Stomach (tissue), 9 donors: Measurements from ENCODE around the gene TNFRSF11A. TPM values are rescaled to one million over a fixed set of nuclear protein-coding genes. Genes with fewer than 3 reads are reported as not detected.
A peak's percentile ranks its signal among the peaks of the same experiment; 100 is the strongest.

ENCODE experiments used
- DNase-seq, 2 donors: peaks; one replicate each; pipeline versions ENCODE4 v3.0.0 to v3.0.0-alpha.2; 2013 to 2019
- H3K27ac ChIP-seq, 5 donors: fragments of 200-600 bp in 4 of 5; sonication (generic) in 4 of 5; one replicate each; pipeline ENCODE4 v1.5.1; 2013 to 2019; ENCODE audit warnings: mild to moderate bottlenecking in 1 of 5, moderate library complexity in 1 of 5
- H3K27me3 ChIP-seq, 3 donors: fragments of 200-600 bp; sonication (generic); one replicate each; pipeline ENCODE4 v1.5.1; 2017 to 2019; ENCODE audit warnings: mixed run types in 1 of 3
- H3K36me3 ChIP-seq, 4 donors: fragments of 200-600 bp; sonication (generic); 1 replicate in 3 of 4; 2 replicates in 1 of 4; pipeline ENCODE4 v1.5.1; 2016 to 2019
- H3K4me1 ChIP-seq, 4 donors: fragments of 200-600 bp; sonication (generic); one replicate each; pipeline ENCODE4 v1.5.1; 2016 to 2019
- H3K4me3 ChIP-seq, 4 donors: fragments of 200-600 bp; sonication (generic) in 3 of 4; one replicate each; pipeline ENCODE4 v1.5.1; 2016 to 2019; ENCODE audit warnings: mild to moderate bottlenecking in 1 of 4
- H3K9me3 ChIP-seq, 4 donors: fragments of 200-600 bp; sonication (generic); one replicate each; pipeline ENCODE4 v1.5.1; 2016 to 2019
- EP300 ChIP-seq: sonication (generic); formaldehyde crosslinking; IDR thresholded peaks from one replicate; pipeline ENCODE4 v1.6.1; 2017; ENCODE audit warnings: antibody characterized with exemption
- POLR2A ChIP-seq, 4 donors: fragments of 450-650 bp; IDR thresholded peaks; one replicate each; pipeline ENCODE4 v1.6.1; 2016; ENCODE audit warnings: antibody characterized with exemption in 4 of 4, control low read depth in 2 of 4, mild to moderate bottlenecking in 1 of 4, moderate library complexity in 1 of 4
- POLR2AphosphoS5 ChIP-seq, 3 donors: sonication (generic); formaldehyde crosslinking; IDR thresholded peaks; one replicate each; pipeline ENCODE4 v1.6.1; 2016; ENCODE audit warnings: antibody characterized with exemption in 3 of 3
- WGBS, 5 donors: extraction: QIAGEN DNeasy Blood & Tissue Kit in 3 of 5; methylation state at CpG; one replicate each; pipeline versions ENCODE4 v1.1.5 to v1.1.7; 2013 to 2018; 5-methylcytosine and 5-hydroxymethylcytosine counted together
- intact Hi-C: fragments of 100-400 bp; cut with DNase I; formaldehyde crosslinking; loops from one replicate; pipeline ENCODE4 v1.15.1; 2023; ENCODE audit warnings: low total_unique reads
- polyA plus RNA-seq, 3 donors: library from polyadenylated mRNA; stranded (reverse); fragments of 200-250 nt; gene quantifications; one replicate each; pipeline ENCODE4 v1.2.3, GENCODE V29; 2013
- total RNA-seq, 5 donors: library from RNA; depleted of rRNA; stranded (reverse); fragments of >200 nt; gene quantifications; one replicate each; pipeline versions ENCODE4 v1.1.0 to v1.2.3, GENCODE V29; 2014 to 2016
- TF ChIP-seq, protein P1 (sequence below), 7 experiments: fragments of 450-650 bp in 4 of 7; fragments of 200-600 bp in 3 of 7; sonication (generic) in 3 of 7; IDR thresholded peaks; one replicate each; pipeline ENCODE4 v1.5.1; 2016 to 2019; ENCODE audit warnings: antibody characterized with exemption in 7 of 7, control low read depth in 2 of 7, mild to moderate bottlenecking in 1 of 7
- donor health status: healthy with polysubstance abuse.
- donor health status: Bipolar disorder and iron deficiency.
- donor health status: healthy.

Gene TNFRSF11A
- total and polyA plus RNA-seq, 8 donors: 0.45 to 50.3 (median 4.7) TPM

- no peak for DNase-seq
- H3K4me1 ChIP-seq: peaks cover 0 to 11% (median 4%) of the 10 kb centered on the region in 4 donors
- TF ChIP-seq POLR2AphosphoS5 (IDR thresholded peaks at IDR 0.05) (no peak), EP300 (no peak), POLR2A (IDR thresholded peaks at IDR 0.05) (no peak)
- TF ChIP-seq, protein P1, sequence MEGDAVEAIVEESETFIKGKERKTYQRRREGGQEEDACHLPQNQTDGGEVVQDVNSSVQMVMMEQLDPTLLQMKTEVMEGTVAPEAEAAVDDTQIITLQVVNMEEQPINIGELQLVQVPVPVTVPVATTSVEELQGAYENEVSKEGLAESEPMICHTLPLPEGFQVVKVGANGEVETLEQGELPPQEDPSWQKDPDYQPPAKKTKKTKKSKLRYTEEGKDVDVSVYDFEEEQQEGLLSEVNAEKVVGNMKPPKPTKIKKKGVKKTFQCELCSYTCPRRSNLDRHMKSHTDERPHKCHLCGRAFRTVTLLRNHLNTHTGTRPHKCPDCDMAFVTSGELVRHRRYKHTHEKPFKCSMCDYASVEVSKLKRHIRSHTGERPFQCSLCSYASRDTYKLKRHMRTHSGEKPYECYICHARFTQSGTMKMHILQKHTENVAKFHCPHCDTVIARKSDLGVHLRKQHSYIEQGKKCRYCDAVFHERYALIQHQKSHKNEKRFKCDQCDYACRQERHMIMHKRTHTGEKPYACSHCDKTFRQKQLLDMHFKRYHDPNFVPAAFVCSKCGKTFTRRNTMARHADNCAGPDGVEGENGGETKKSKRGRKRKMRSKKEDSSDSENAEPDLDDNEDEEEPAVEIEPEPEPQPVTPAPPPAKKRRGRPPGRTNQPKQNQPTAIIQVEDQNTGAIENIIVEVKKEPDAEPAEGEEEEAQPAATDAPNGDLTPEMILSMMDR (IDR thresholded peaks at IDR 0.05): no peak
These were observed 39.8 kb upstream of the TNFRSF11A start for GRCh38 chr18:62285281-62285680.

GRCh38 chr18:62287781-62288664, 37.1 kb upstream of the TNFRSF11A start:
- TF ChIP-seq, protein P1 (IDR thresholded peaks at IDR 0.05): no peak
- TF ChIP-seq POLR2AphosphoS5 (IDR thresholded peaks at IDR 0.05) (no peak), POLR2A (IDR thresholded peaks at IDR 0.05) (no peak), EP300 (no peak)
- no peak overlapping the region for H3K27ac ChIP-seq
- intact Hi-C loops: no loop called here
- H3K4me3 ChIP-seq: no peak overlapping the region
- 49 to 69% (median 61%) methylated on average over 2 of the region's 2 CpGs for WGBS, 5 donors
- no peaks in the 10 kb centered on the region for H3K9me3 ChIP-seq
- H3K36me3 ChIP-seq: peaks cover 5 to 72% (median 57%) of the 10 kb centered on the region in 4 donors
- H3K4me1 ChIP-seq: no peaks in the 10 kb centered on the region
- peak in 1 of 2 donors; percentile 6 for DNase-seq
- no peaks in the 10 kb centered on the region for H3K27me3 ChIP-seq

More at GRCh38 chr18:62285281-62285680, 39.8 kb upstream of the TNFRSF11A start:
- Histone ChIP-seq H3K27ac (no peak overlapping the region), H3K27me3 (no peaks in the 10 kb centered on the region), H3K9me3 (no peaks in the 10 kb centered on the region), H3K36me3 (peaks cover 5 to 68% (median 51%) of the 10 kb centered on the region in 4 donors), H3K4me3 (no peak overlapping the region)
- intact Hi-C loops: no loop called here
- 90 to 98% (median 96%) methylated on average over 6 of the region's 6 CpGs for WGBS, 5 donors

DNA sequence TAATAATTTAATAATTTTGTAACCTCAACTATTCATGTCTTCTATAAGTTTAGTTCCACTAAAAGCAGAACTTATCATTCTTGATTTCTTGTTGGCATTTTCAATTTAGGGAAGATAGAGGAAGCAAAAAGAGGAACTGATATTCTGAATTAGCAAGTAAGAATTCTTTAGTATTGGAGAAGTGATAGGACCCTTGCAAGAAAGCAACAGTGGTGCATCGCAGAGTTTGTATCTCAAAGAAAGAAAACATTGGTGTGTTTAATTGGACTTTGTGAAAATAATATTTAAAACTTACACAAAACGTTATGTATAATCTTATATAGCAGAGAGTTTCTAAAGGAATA, 36.5 kb upstream of the TNFRSF11A start:
- DNase-seq: no peak

DNA sequence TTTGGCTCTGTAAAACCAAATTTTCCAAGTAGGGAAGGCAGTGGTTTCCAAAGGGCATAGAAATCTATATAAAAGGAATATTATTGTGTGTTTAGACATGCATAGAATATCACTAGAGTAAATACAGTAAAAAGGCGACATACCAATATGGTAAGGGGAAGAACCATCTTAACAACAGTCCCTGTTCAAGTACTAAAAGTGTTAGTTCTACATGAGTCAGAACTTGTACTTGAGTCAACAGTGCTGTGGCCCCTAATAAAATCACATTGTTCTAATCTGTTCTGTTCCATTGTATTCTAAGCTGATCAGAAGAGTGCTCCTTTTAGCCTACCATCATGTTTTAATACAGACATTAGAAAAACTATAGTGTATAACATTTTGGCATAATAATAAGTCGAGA, 36.1 kb upstream of the TNFRSF11A start:
- TF ChIP-seq EP300 (no peak), POLR2A (IDR thresholded peaks at IDR 0.05) (no peak), POLR2AphosphoS5 (IDR thresholded peaks at IDR 0.05) (no peak)
- TF ChIP-seq, protein P1 (IDR thresholded peaks at IDR 0.05): no peak
- no peak overlapping the region for H3K4me3 ChIP-seq
- WGBS, 5 donors: 89 to 100% (median 98%) methylated on average over 2 of the region's 2 CpGs
- H3K36me3 ChIP-seq: peaks cover 5 to 74% (median 59%) of the 10 kb centered on the region in 4 donors
- DNase-seq: no peak
- H3K4me1 ChIP-seq: no peaks in the 10 kb centered on the region
- H3K27me3 ChIP-seq: no peaks in the 10 kb centered on the region
- intact Hi-C loops: no loop called here
- no peak overlapping the region for H3K27ac ChIP-seq
- H3K9me3 ChIP-seq: no peaks in the 10 kb centered on the region

More for the DNA sequence above, 36.5 kb upstream of the TNFRSF11A start:
- intact Hi-C loops: no loop called here
- Histone ChIP-seq H3K9me3 (no peaks in the 10 kb centered on the region), H3K27ac (no peak overlapping the region), H3K27me3 (no peaks in the 10 kb centered on the region), H3K4me1 (no peaks in the 10 kb centered on the region), H3K4me3 (no peak overlapping the region), H3K36me3 (peaks cover 5 to 72% (median 57%) of the 10 kb centered on the region in 4 donors)
- TF ChIP-seq POLR2AphosphoS5 (IDR thresholded peaks at IDR 0.05): no peak
- no peak for TF ChIP-seq POLR2A (IDR thresholded peaks at IDR 0.05)
- TF ChIP-seq, protein P1 (IDR thresholded peaks at IDR 0.05): no peak
- TF ChIP-seq EP300: no peak
- 74 to 89% (median 85%) methylated on average over 2 of the region's 2 CpGs for WGBS, 5 donors
